ENCODE data around the gene ZNF384. TPM values are rescaled to one million over a fixed set of nuclear protein-coding genes. Genes with fewer than 3 reads are reported as not detected.
A peak's percentile ranks its signal among the peaks of the same experiment; 100 is the strongest.

Gene ZNF384
- total RNA-seq, 6 donors from 2014 or later: 33.4 to 52.8 (median 43.0) TPM

DNA sequence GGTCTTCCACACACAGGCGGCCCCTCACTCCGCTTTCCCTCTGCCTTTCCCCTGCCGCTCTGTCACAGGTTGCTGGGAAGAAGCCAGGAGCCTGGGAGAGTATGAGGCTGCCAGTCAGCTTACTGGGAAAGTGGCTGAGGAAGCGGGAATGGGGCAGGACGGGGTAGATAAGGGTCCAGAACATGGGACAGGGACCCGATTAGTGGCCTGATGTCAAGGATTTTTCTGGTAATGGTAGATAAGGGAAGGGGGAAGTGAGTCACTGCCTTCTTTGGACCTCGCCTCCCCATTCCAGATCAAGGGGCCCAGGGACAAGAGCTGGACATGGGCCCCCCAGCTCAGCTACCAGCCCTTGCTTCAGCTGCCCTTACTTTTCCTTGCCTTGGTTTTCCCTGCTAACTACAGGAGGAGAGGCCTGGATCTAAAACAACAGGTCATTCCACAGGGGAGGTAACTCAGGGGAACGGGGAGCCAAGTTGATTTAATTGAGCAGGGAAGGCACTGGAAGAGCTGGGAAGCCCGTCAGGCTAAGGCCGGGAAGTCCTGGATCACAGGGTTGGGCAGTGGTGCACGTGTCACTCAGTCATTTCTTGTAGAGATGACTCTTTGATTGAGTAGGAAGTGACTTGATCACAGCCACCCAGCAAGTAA, 49.9 kb downstream of the ZNF384 start:
- no peak overlapping the region for H3K4me3 ChIP-seq
- TF ChIP-seq POLR2A (IDR thresholded peaks at IDR 0.05): no peak
- peaks cover 0 to 17% (median 4%) of the 10 kb centered on the region in 4 donors for H3K4me1 ChIP-seq
- ATAC-seq (ENCODE audit: low FRiP score in 2 of 2): no peak
- no peaks in the 10 kb centered on the region for H3K36me3 ChIP-seq
- WGBS, 2 donors: 67 to 69% methylated on average over 11 of the region's 11 CpGs
- no peak for DNase-seq
- H3K27me3 ChIP-seq: no peaks in the 10 kb centered on the region
- H3K27ac ChIP-seq: peak overlapping the region in 1 of 4 donors; percentile 11
- no peaks in the 10 kb centered on the region for H3K9me3 ChIP-seq

DNA sequence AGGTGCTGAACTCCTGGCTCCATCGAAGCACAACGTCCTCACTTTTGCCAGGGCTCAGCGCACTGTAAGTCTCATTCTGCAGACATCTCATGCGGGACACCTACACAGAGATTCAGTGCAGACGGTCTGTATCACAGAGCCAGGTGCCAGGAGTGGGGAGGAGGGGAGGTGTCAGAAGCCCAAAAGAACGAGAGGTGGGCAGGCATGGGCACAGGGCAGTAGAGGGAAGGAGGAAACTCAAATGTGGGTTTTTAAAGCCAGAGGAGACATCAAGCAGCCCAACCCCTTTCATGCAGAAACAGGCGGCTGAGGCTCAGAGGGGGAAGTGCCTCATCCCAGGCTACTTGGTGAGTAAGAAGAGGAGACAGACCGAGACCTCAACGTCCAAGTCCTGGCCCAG, 50.9 kb downstream of the ZNF384 start:
- no peaks in the 10 kb centered on the region for H3K9me3 ChIP-seq
- no peak overlapping the region for H3K4me3 ChIP-seq
- 64 to 81% methylated on average over 9 of the region's 9 CpGs for WGBS, 2 donors
- ATAC-seq (ENCODE audit: low FRiP score in 2 of 2): peak in 1 of 2 donors; percentile 37
- no peak for TF ChIP-seq POLR2A (IDR thresholded peaks at IDR 0.05)
- no peak for TF ChIP-seq POLR2AphosphoS5 (IDR thresholded peaks at IDR 0.05)
- TF ChIP-seq, protein P1, sequence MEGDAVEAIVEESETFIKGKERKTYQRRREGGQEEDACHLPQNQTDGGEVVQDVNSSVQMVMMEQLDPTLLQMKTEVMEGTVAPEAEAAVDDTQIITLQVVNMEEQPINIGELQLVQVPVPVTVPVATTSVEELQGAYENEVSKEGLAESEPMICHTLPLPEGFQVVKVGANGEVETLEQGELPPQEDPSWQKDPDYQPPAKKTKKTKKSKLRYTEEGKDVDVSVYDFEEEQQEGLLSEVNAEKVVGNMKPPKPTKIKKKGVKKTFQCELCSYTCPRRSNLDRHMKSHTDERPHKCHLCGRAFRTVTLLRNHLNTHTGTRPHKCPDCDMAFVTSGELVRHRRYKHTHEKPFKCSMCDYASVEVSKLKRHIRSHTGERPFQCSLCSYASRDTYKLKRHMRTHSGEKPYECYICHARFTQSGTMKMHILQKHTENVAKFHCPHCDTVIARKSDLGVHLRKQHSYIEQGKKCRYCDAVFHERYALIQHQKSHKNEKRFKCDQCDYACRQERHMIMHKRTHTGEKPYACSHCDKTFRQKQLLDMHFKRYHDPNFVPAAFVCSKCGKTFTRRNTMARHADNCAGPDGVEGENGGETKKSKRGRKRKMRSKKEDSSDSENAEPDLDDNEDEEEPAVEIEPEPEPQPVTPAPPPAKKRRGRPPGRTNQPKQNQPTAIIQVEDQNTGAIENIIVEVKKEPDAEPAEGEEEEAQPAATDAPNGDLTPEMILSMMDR (IDR thresholded peaks at IDR 0.05): no peak
- TF ChIP-seq EP300 (IDR thresholded peaks at IDR 0.05): no peak
- no peaks in the 10 kb centered on the region for H3K36me3 ChIP-seq
- H3K27me3 ChIP-seq: no peaks in the 10 kb centered on the region
- peaks cover 0 to 10% (median 3%) of the 10 kb centered on the region in 4 donors for H3K4me1 ChIP-seq
- peak overlapping the region in 1 of 4 donors; percentile 30 for H3K27ac ChIP-seq
- DNase-seq: peak in 1 of 2 donors; percentile 28

DNA sequence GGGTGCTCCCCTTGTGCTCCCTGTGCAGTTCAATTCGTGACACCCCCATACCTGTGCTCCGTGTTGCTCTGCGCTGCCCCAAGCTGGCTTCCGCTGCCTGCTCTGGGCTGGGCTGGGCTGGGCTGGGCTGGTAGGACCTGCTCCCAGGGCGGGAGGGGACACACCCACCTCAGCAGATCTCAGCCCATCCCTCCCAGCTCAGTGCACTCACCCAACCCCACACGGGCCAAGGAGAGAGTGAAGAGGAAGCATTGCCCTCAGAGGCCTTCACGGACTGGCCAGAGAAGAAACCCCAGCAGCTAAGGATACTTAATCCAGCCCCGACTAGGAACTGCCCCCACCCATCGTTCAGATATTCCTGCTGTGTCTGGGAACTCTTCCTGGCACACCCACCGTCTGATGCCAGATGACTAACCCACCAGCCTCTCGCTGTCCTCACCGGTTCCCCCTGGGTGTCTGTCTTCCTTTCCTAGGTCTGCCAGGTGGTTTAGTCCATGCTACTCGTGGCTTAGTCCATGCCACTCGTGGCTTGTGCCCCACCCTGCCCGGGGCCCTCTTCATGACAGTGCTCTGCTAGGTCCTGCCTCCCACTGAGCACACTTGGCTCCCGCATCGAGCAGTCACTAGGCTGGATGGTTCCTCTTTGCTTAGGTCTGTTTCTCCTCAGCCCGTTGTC, 53.2 kb downstream of the ZNF384 start, which contains the start of gene LPAR5:
TSS of gene LPAR5 (minus strand) at position 104 of the 676 bp plus-strand sequence. CDS start 14,711 bp downstream, outside the sequence.
- H3K4me3 ChIP-seq: peak within 1 kb of the TSS in 2 of 4 donors; percentile 23 to 28
- TF ChIP-seq POLR2AphosphoS5 (IDR thresholded peaks at IDR 0.05): no peak
- TF ChIP-seq POLR2A (IDR thresholded peaks at IDR 0.05): peak in 1 of 4 donors; percentile 15
- no peak for TF ChIP-seq EP300 (IDR thresholded peaks at IDR 0.05)
- TF ChIP-seq, protein P1 (IDR thresholded peaks at IDR 0.05): no peak
- ATAC-seq (ENCODE audit: low FRiP score in 2 of 2) (peak; percentile 61 to 64), DNase-seq (peak; percentile 40 to 70)
- no peaks in the 10 kb centered on the region for H3K9me3 ChIP-seq
- no peaks in the 10 kb centered on the region for H3K27me3 ChIP-seq
- 49 to 54% methylated on average over 16 to 18 of the region's 18 CpGs for WGBS, 2 donors
- H3K27ac ChIP-seq: peak within 1 kb of the TSS in 2 of 4 donors; percentile 41 to 75
- H3K36me3 ChIP-seq: no peaks in the 10 kb centered on the region
- H3K4me1 ChIP-seq: peaks cover 0 to 24% (median 3%) of the 10 kb centered on the region in 4 donors

DNA sequence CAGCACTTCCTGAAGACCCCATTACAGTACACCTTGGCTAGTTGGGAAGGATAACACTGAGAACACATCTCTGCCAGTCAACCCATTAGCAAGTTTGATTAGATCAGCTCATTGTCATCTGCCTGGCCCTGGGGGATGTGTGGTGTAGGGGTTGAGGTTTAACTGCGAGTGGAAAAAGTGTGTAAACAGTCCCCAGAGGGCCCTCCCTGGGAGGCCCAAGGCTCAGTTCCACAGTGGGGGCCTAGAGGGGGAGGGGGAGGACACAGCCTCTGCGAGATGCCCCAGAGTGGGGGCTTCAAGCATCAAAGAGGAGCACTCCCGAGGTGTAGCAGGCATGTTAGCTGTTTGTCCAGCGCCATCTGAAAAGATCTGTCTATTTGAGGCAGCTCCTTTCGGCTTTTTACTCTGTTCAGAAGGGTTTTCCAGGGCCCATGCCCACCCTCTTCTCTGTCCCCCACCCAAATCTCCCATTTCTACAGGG, 53.8 kb downstream of the ZNF384 start:
- peaks cover 0 to 24% (median 3%) of the 10 kb centered on the region in 4 donors for H3K4me1 ChIP-seq
- H3K36me3 ChIP-seq: no peaks in the 10 kb centered on the region
- H3K27me3 ChIP-seq: no peaks in the 10 kb centered on the region
- 56 to 62% methylated on average over 5 of the region's 5 CpGs for WGBS, 2 donors
- ATAC-seq (ENCODE audit: low FRiP score in 2 of 2): peak in 1 of 2 donors; percentile 14
- H3K4me3 ChIP-seq: peak overlapping the region in 2 of 4 donors; percentile 23 to 28
- H3K9me3 ChIP-seq: no peaks in the 10 kb centered on the region
- no peak for DNase-seq
- no peak for TF ChIP-seq EP300 (IDR thresholded peaks at IDR 0.05)
- TF ChIP-seq, protein P1 (IDR thresholded peaks at IDR 0.05): no peak
- H3K27ac ChIP-seq: peak overlapping the region in 2 of 4 donors; percentile 41 to 75
